ENCODE results near the gene COL2A1.

GRCh38 chr12:48053883-48054282, 49.6 kb upstream of the COL2A1 start:
- TF ChIP-seq, protein P1, sequence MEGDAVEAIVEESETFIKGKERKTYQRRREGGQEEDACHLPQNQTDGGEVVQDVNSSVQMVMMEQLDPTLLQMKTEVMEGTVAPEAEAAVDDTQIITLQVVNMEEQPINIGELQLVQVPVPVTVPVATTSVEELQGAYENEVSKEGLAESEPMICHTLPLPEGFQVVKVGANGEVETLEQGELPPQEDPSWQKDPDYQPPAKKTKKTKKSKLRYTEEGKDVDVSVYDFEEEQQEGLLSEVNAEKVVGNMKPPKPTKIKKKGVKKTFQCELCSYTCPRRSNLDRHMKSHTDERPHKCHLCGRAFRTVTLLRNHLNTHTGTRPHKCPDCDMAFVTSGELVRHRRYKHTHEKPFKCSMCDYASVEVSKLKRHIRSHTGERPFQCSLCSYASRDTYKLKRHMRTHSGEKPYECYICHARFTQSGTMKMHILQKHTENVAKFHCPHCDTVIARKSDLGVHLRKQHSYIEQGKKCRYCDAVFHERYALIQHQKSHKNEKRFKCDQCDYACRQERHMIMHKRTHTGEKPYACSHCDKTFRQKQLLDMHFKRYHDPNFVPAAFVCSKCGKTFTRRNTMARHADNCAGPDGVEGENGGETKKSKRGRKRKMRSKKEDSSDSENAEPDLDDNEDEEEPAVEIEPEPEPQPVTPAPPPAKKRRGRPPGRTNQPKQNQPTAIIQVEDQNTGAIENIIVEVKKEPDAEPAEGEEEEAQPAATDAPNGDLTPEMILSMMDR (IDR thresholded peaks at IDR 0.05; ENCODE audit: insufficient read depth, low read length, poor library complexity, severe bottlenecking), result no peak
- TF ChIP-seq EZH2phosphoT487 (conservative IDR thresholded peaks at IDR 0.05; ENCODE audit: low read length), result no peak
